ENCODE results near the gene KCNN1.

Gene KCNN1

DNA sequence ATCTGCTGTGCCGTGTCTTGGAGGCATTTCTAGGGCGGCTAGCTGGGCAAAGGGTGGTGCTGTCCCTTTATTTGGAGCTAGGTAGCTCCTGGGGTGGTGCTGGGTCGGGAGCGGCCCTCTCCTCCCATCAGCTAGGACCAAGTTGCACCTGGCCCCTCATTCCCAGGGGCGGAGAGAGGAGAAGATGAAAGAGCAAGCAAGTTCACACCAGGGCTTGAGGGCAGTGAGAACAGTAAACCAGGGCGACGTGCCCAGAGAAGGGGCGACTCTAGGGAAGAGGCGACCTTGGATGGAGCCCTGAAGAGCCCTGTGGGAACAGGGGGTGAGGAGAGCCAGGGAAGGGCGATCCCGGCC is 17.0 kb upstream of the KCNN1 start:
- no peak for TF ChIP-seq CTCF (IDR thresholded peaks at IDR 0.05)

- TF ChIP-seq CTCF (IDR thresholded peaks at IDR 0.05): no peak
Observed at GRCh38 chr19:17950310-17951156, 16.4 kb upstream of the KCNN1 start.

DNA sequence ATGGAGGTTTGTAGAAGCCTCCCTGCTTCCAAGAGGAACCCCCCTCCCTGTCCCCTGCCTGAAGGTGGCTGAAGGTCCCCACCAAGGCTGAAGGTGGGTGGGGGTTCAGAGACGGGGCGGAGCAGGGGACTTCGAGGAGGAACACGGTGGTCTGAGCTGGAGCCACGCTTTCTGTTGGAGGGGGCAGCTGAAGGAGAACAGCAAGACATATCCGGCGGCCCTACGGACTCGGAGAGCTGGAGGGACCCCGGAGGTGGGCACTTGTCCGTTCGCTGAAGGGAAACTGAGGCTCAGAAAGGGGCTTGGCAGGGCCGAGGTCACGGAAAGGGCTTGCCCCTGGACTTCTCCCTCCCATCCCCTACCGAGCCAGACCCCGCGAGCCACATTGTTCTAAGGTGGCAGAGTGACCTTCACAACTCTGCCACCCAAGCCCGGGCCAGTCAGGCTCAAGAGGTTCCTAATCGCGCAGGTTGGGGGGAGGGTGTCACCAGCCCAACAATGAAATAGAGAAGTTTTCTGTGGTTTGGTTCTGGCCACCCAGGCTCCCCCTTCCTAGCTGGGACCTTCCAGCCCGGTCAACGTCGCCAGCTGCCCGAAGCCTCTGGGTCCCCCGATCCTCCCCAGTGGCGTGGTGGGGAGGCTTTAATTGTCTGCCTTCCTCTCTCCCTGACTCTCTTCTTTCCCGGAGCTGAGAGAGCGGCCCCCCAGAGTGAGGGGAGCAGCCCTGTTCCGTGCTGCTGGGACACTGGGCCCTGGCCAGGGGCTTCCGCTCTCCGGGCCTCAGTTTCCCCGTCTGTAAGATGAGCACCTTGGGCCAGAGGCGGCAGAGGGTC is 15.5 kb upstream of the KCNN1 start:
- TF ChIP-seq CTCF (IDR thresholded peaks at IDR 0.05): no peak

- no peak for TF ChIP-seq CTCF (IDR thresholded peaks at IDR 0.05)
Observed at GRCh38 chr19:17951990-17952976, 14.6 kb upstream of the KCNN1 start.

GRCh38 chr19:17953316-17953801 is 13.5 kb upstream of the KCNN1 start:
- TF ChIP-seq CTCF (IDR thresholded peaks at IDR 0.05): no peak

GRCh38 chr19:17953869-17954268 is 13.0 kb upstream of the KCNN1 start:
- no peak for TF ChIP-seq CTCF (IDR thresholded peaks at IDR 0.05)

- TF ChIP-seq CTCF (IDR thresholded peaks at IDR 0.05): no peak
Observed at GRCh38 chr19:17954401-17954800, 12.5 kb upstream of the KCNN1 start.
